GM06990 (cell line): ENCODE results near the gene TBX20.

ENCODE experiments used
- DNase-seq: peaks from one replicate; pipeline ENCODE4 v3.0.0-alpha.2; 2011; ENCODE audit not compliant: insufficient read length; ENCODE audit errors: extremely low read depth
- H3K27me3 ChIP-seq: replicated peaks from 2 replicates; pipeline ENCODE4 v1.6.0; 2011; ENCODE audit warnings: low read length; ENCODE audit not compliant: control insufficient read depth, insufficient read depth
- H3K36me3 ChIP-seq: 2 replicates; pipeline ENCODE4 v1.5.1; 2011; ENCODE audit warnings: low read length; ENCODE audit not compliant: control insufficient read depth, insufficient read depth
- H3K4me3 ChIP-seq: replicated peaks from 2 replicates; pipeline ENCODE4 v1.5.1; 2011; ENCODE audit warnings: low read depth, mild to moderate bottlenecking, control low read depth, low read length
- CTCF ChIP-seq: IDR thresholded peaks from 2 replicates; pipeline ENCODE4 v1.5.1; 2011; ENCODE audit warnings: low read length, control low read depth, mild to moderate bottlenecking, inconsistent platforms; ENCODE audit not compliant: insufficient read depth, poor library complexity, severe bottlenecking

Gene TBX20

GRCh38 chr7:35253710-35254495 is at the start of gene TBX20:
Gene TBX20, minus strand, starts transcription at chr7:35254100. Its CDS starts 480 bp downstream, at chr7:35253620.
- DNase-seq: no peak
- H3K36me3 ChIP-seq: no peaks in the 10 kb centered on the region
- peaks cover under 1% of the 10 kb centered on the region for H3K27me3 ChIP-seq
- TF ChIP-seq CTCF: no peak
- H3K4me3 ChIP-seq: no peak within 1 kb of the TSS

GRCh38 chr7:35289376-35289775 is 35.5 kb upstream of the TBX20 start:
- no peaks in the 10 kb centered on the region for H3K27me3 ChIP-seq
- H3K36me3 ChIP-seq: no peaks in the 10 kb centered on the region
- DNase-seq: no peak
- no peak for TF ChIP-seq CTCF
- H3K4me3 ChIP-seq: no peak overlapping the region

- no peak for TF ChIP-seq CTCF
- Histone ChIP-seq H3K36me3 (no peaks in the 10 kb centered on the region), H3K4me3 (no peak overlapping the region), H3K27me3 (no peaks in the 10 kb centered on the region; the same call in 1 of the 2 replicates)
- no peak for DNase-seq
Measured at GRCh38 chr7:35286986-35287385, 33.1 kb upstream of the TBX20 start.

GRCh38 chr7:35286422-35286821 is 32.5 kb upstream of the TBX20 start:
- no peak for DNase-seq
- Histone ChIP-seq H3K4me3 (no peak overlapping the region), H3K36me3 (no peaks in the 10 kb centered on the region), H3K27me3 (no peaks in the 10 kb centered on the region; the same call in 1 of the 2 replicates)
- no peak for TF ChIP-seq CTCF

- no peak for TF ChIP-seq CTCF
- no peak for DNase-seq
- H3K36me3 ChIP-seq: no peaks in the 10 kb centered on the region
- no peaks in the 10 kb centered on the region; the same call in 1 of the 2 replicates for H3K27me3 ChIP-seq
- H3K4me3 ChIP-seq: no peak overlapping the region
Measured at GRCh38 chr7:35285799-35286198, 31.9 kb upstream of the TBX20 start.
